Stimulated activated CD4-positive, alpha-beta T cell treated with anti-CD3 and anti-CD28 coated beads, Interleukin-15, amount 100 ng/mL, for 1 hour (primary cell): ENCODE data around the gene TLR9.
"Not testable (repeated sequence)": the region's sequence is repeated elsewhere in the genome, so short reads cannot be mapped to it uniquely, and the experiment has no call there.

Experiments
- DNase-seq, 2 donors: peaks; one replicate each; pipeline ENCODE4 v3.0.0-alpha.2; 2020; ENCODE audit warnings: low read depth in 1 of 2, low spot score in 1 of 2

Gene TLR9

GRCh38 chr3:52225452-52226228 is at the start of gene TLR9:
Gene TLR9, minus strand, starts transcription at chr3:52225645. Its CDS starts 116 bp downstream, at chr3:52225529.
- no peak for DNase-seq

- DNase-seq: not testable (repeated sequence)
These were observed 49.3 kb upstream of the TLR9 start for GRCh38 chr3:52274781-52275180.

GRCh38 chr3:52272831-52273230 is 47.4 kb upstream of the TLR9 start:
- DNase-seq: no peak

GRCh38 chr3:52272172-52272571 is 46.7 kb upstream of the TLR9 start:
- DNase-seq: not testable (repeated sequence)

GRCh38 chr3:52270252-52270754 is 44.9 kb upstream of the TLR9 start:
- DNase-seq: no peak

- no peak for DNase-seq
These were observed 44.3 kb upstream of the TLR9 start for GRCh38 chr3:52269776-52270175.

- peak in 1 of 2 donors; percentile 34 for DNase-seq
These were observed 42.6 kb upstream of the TLR9 start for GRCh38 chr3:52268036-52268435.

- no peak for DNase-seq
These were observed 39.9 kb upstream of the TLR9 start for GRCh38 chr3:52265387-52265786.

- DNase-seq: no peak
These were observed 37.0 kb upstream of the TLR9 start for GRCh38 chr3:52262447-52262846.

GRCh38 chr3:52259448-52259847 is 34.0 kb upstream of the TLR9 start:
- DNase-seq: no peak

- no peak for DNase-seq
These were observed 33.6 kb upstream of the TLR9 start for GRCh38 chr3:52259035-52259434.

GRCh38 chr3:52257911-52258310 is 32.5 kb upstream of the TLR9 start:
- DNase-seq: no peak

GRCh38 chr3:52256622-52257021 is 31.2 kb upstream of the TLR9 start:
- no peak for DNase-seq

GRCh38 chr3:52256159-52256558 is 30.7 kb upstream of the TLR9 start:
- no peak for DNase-seq

- DNase-seq: no peak
These were observed 29.2 kb upstream of the TLR9 start for GRCh38 chr3:52254608-52255007.

- peak; percentile 53 to 65 for DNase-seq
These were observed 28.2 kb upstream of the TLR9 start for GRCh38 chr3:52253314-52254304.

GRCh38 chr3:52250122-52250521 is 24.7 kb upstream of the TLR9 start:
- DNase-seq: no peak

- no peak for DNase-seq
These were observed 24.2 kb upstream of the TLR9 start for GRCh38 chr3:52249683-52250082.

- DNase-seq: no peak
These were observed 23.5 kb upstream of the TLR9 start for GRCh38 chr3:52248816-52249547.

GRCh38 chr3:52248165-52248541 is 22.7 kb upstream of the TLR9 start:
- DNase-seq: no peak
